PFSK-1 (cell line): ENCODE measurements around the gene RFX3.
A peak's percentile ranks its signal among the peaks of the same experiment; 100 is the strongest.

Source experiments
- FOXP2 ChIP-seq: optimal IDR thresholded peaks from 2 replicates; pipeline ENCODE3; 2011; ENCODE audit warnings: borderline replicate concordance, control low read depth, inconsistent platforms; ENCODE audit not compliant: insufficient read depth; ENCODE audit errors: extremely low read length, extremely low read depth
- POLR2AphosphoS5 ChIP-seq: IDR thresholded peaks from 2 replicates; pipeline ENCODE4 v1.6.1; 2012; ENCODE audit warnings: low read depth, mild to moderate bottlenecking, control low read depth, low read length, moderate library complexity
- REST ChIP-seq, 2 experiments: IDR thresholded peaks; 2 replicates each; pipeline versions ENCODE4 v1.6.1 to v1.8.0; 2011 to 2012; ENCODE audit warnings: low read depth in 2 of 2, low read length in 2 of 2, control low read depth in 1 of 2, inconsistent platforms in 1 of 2, mild to moderate bottlenecking in 1 of 2, moderate library complexity in 1 of 2; ENCODE audit not compliant: insufficient read depth in 1 of 2
- SIN3A ChIP-seq: IDR thresholded peaks from 2 replicates; pipeline ENCODE4 v1.6.1; 2012; ENCODE audit warnings: mild to moderate bottlenecking, low read length, moderate library complexity, borderline replicate concordance; ENCODE audit not compliant: insufficient read depth
- TAF1 ChIP-seq: IDR thresholded peaks from 2 replicates; pipeline ENCODE4 v1.6.1; 2012; ENCODE audit warnings: low read length, control low read depth, borderline replicate concordance; ENCODE audit not compliant: insufficient read depth

GRCh38 chr9:3467593-3468219, 58.1 kb downstream of the RFX3 start:
- TF ChIP-seq REST (IDR thresholded peaks at IDR 0.05; ENCODE audit: insufficient read depth in 1 of 2, low read depth in 2 of 2, low read length in 2 of 2) (no peak), POLR2AphosphoS5 (no peak), TAF1 (no peak), SIN3A (no peak), FOXP2 (peak; percentile 37)
